ENCODE data around the gene C17orf114.

C17orf114 gene

GRCh38 chr17:4802228-4802627, at the start of gene C17orf114:
TSS of gene C17orf114 (minus strand) at chr17:4802328.
- 77 to 82% methylated on average over 9 of the region's 9 CpGs for WGBS, 2 donors
- ATAC-seq (ENCODE audit: low FRiP score): no peak
- intact Hi-C loops (cut with DNase I): loop anchor here in 1 of 2 donors (5.0 kb wide), 1 partner anchor 35 kb away; no protein-coding TSS in a partner anchor

GRCh38 chr17:4851084-4851483, 49.0 kb upstream of the C17orf114 start:
- Histone ChIP-seq H3K27me3 (ENCODE audit: control insufficient read depth in 1 of 2, insufficient read depth in 2 of 2, low read length in 1 of 2) (no peaks in the 10 kb centered on the region), H3K36me3 (ENCODE audit: control insufficient read depth in 1 of 2, insufficient read depth in 2 of 2, low read length in 1 of 2) (no peaks in the 10 kb centered on the region), H3K4me1 (ENCODE audit: control insufficient read depth in 1 of 2, insufficient read depth in 2 of 2, low read length in 2 of 2) (no peaks in the 10 kb centered on the region), H3K4me3 (ENCODE audit: low read length in 2 of 2) (no peak overlapping the region), H3K27ac (ENCODE audit: low read depth in 1 of 2, low read length in 2 of 2) (no peak overlapping the region), H3K9me3 (ENCODE audit: control insufficient read depth, low read length) (no peaks in the 10 kb centered on the region)
- ATAC-seq (ENCODE audit: low FRiP score) (no peak), DNase-seq (no peak)
- 90 to 94% methylated on average over 3 of the region's 3 CpGs for WGBS, 2 donors
- intact Hi-C loops (cut with DNase I): no loop called here

More at GRCh38 chr17:4802228-4802627, at the start of gene C17orf114:
- Histone ChIP-seq H3K27me3 (ENCODE audit: control insufficient read depth in 1 of 2, insufficient read depth in 2 of 2, low read length in 1 of 2) (no peaks in the 10 kb centered on the region), H3K36me3 (ENCODE audit: control insufficient read depth in 1 of 2, insufficient read depth in 2 of 2, low read length in 1 of 2) (peaks cover 3% of the 10 kb centered on the region in 2 donors), H3K4me3 (ENCODE audit: low read length in 2 of 2) (no peak within 1 kb of the TSS), H3K4me1 (ENCODE audit: control insufficient read depth in 1 of 2, insufficient read depth in 2 of 2, low read length in 2 of 2) (no peaks in the 10 kb centered on the region), H3K27ac (ENCODE audit: low read depth in 1 of 2, low read length in 2 of 2) (no peak within 1 kb of the TSS), H3K9me3 (ENCODE audit: control insufficient read depth, low read length) (no peaks in the 10 kb centered on the region)
- no peak for DNase-seq

- Histone ChIP-seq H3K4me3 (ENCODE audit: low read length in 2 of 2) (no peak overlapping the region), H3K36me3 (ENCODE audit: control insufficient read depth in 1 of 2, insufficient read depth in 2 of 2, low read length in 1 of 2) (no peaks in the 10 kb centered on the region), H3K27me3 (ENCODE audit: control insufficient read depth in 1 of 2, insufficient read depth in 2 of 2, low read length in 1 of 2) (no peaks in the 10 kb centered on the region), H3K4me1 (ENCODE audit: control insufficient read depth in 1 of 2, insufficient read depth in 2 of 2, low read length in 2 of 2) (no peaks in the 10 kb centered on the region), H3K27ac (ENCODE audit: low read depth in 1 of 2, low read length in 2 of 2) (no peak overlapping the region), H3K9me3 (ENCODE audit: control insufficient read depth, low read length) (no peaks in the 10 kb centered on the region)
- DNase-seq (no peak), ATAC-seq (ENCODE audit: low FRiP score) (no peak)
- WGBS, 2 donors: 89 to 92% methylated on average over 2 of the region's 2 CpGs
- intact Hi-C loops (cut with DNase I): no loop called here
These were observed 48.1 kb upstream of the C17orf114 start for GRCh38 chr17:4850246-4850645.

- Histone ChIP-seq H3K27me3 (ENCODE audit: control insufficient read depth in 1 of 2, insufficient read depth in 2 of 2, low read length in 1 of 2) (no peaks in the 10 kb centered on the region), H3K36me3 (ENCODE audit: control insufficient read depth in 1 of 2, insufficient read depth in 2 of 2, low read length in 1 of 2) (no peaks in the 10 kb centered on the region), H3K27ac (ENCODE audit: low read depth in 1 of 2, low read length in 2 of 2) (no peak overlapping the region), H3K4me1 (ENCODE audit: control insufficient read depth in 1 of 2, insufficient read depth in 2 of 2, low read length in 2 of 2) (no peaks in the 10 kb centered on the region), H3K4me3 (ENCODE audit: low read length in 2 of 2) (no peak overlapping the region), H3K9me3 (ENCODE audit: control insufficient read depth, low read length) (no peaks in the 10 kb centered on the region)
- ATAC-seq (ENCODE audit: low FRiP score) (no peak), DNase-seq (no peak)
- WGBS, 2 donors: 88 to 93% methylated on average over 5 of the region's 5 CpGs
- intact Hi-C loops (cut with DNase I): no loop called here
These were observed 46.9 kb upstream of the C17orf114 start for GRCh38 chr17:4849011-4849536.

- DNase-seq (no peak), ATAC-seq (ENCODE audit: low FRiP score) (no peak)
- WGBS, 2 donors: 80 to 88% methylated on average over 13 of the region's 13 CpGs
- no peaks in the 10 kb centered on the region for H3K36me3 ChIP-seq (ENCODE audit: control insufficient read depth in 1 of 2, insufficient read depth in 2 of 2, low read length in 1 of 2)
- H3K27ac ChIP-seq (ENCODE audit: low read depth in 1 of 2, low read length in 2 of 2): no peak overlapping the region
- H3K27me3 ChIP-seq (ENCODE audit: control insufficient read depth in 1 of 2, insufficient read depth in 2 of 2, low read length in 1 of 2): no peaks in the 10 kb centered on the region
- intact Hi-C loops (cut with DNase I): no loop called here
- no peaks in the 10 kb centered on the region for H3K4me1 ChIP-seq (ENCODE audit: control insufficient read depth in 1 of 2, insufficient read depth in 2 of 2, low read length in 2 of 2)
- H3K9me3 ChIP-seq (ENCODE audit: control insufficient read depth, low read length): no peaks in the 10 kb centered on the region
- no peak overlapping the region for H3K4me3 ChIP-seq (ENCODE audit: low read length in 2 of 2)
These were observed 44.7 kb upstream of the C17orf114 start for GRCh38 chr17:4846635-4847390.

- no peaks in the 10 kb centered on the region for H3K9me3 ChIP-seq (ENCODE audit: control insufficient read depth, low read length)
- no peak overlapping the region for H3K4me3 ChIP-seq (ENCODE audit: low read length in 2 of 2)
- no peaks in the 10 kb centered on the region for H3K4me1 ChIP-seq (ENCODE audit: control insufficient read depth in 1 of 2, insufficient read depth in 2 of 2, low read length in 2 of 2)
- peak in 1 of 2 donors; percentile 58 for DNase-seq
- intact Hi-C loops (cut with DNase I): no loop called here
- no peaks in the 10 kb centered on the region for H3K36me3 ChIP-seq (ENCODE audit: control insufficient read depth in 1 of 2, insufficient read depth in 2 of 2, low read length in 1 of 2)
- no peak for ATAC-seq (ENCODE audit: low FRiP score)
- no peaks in the 10 kb centered on the region for H3K27me3 ChIP-seq (ENCODE audit: control insufficient read depth in 1 of 2, insufficient read depth in 2 of 2, low read length in 1 of 2)
- no peak overlapping the region for H3K27ac ChIP-seq (ENCODE audit: low read depth in 1 of 2, low read length in 2 of 2)
- WGBS, 2 donors: 89 to 92% methylated on average over 5 of the region's 5 CpGs
These were observed 43.0 kb upstream of the C17orf114 start for GRCh38 chr17:4845118-4845517.

- no peak for DNase-seq
- WGBS, 2 donors: 80 to 91% methylated on average over 9 of the region's 9 CpGs
- no peak for ATAC-seq (ENCODE audit: low FRiP score)
- H3K4me3 ChIP-seq (ENCODE audit: low read length in 2 of 2): no peak overlapping the region
- intact Hi-C loops (cut with DNase I): no loop called here
- no peaks in the 10 kb centered on the region for H3K36me3 ChIP-seq (ENCODE audit: control insufficient read depth in 1 of 2, insufficient read depth in 2 of 2, low read length in 1 of 2)
- no peaks in the 10 kb centered on the region for H3K9me3 ChIP-seq (ENCODE audit: control insufficient read depth, low read length)
- H3K4me1 ChIP-seq (ENCODE audit: control insufficient read depth in 1 of 2, insufficient read depth in 2 of 2, low read length in 2 of 2): no peaks in the 10 kb centered on the region
- H3K27me3 ChIP-seq (ENCODE audit: control insufficient read depth in 1 of 2, insufficient read depth in 2 of 2, low read length in 1 of 2): no peaks in the 10 kb centered on the region
- no peak overlapping the region for H3K27ac ChIP-seq (ENCODE audit: low read depth in 1 of 2, low read length in 2 of 2)
These were observed 41.3 kb upstream of the C17orf114 start for GRCh38 chr17:4843321-4844000.

- ATAC-seq (ENCODE audit: low FRiP score): no peak
- Histone ChIP-seq H3K27ac (ENCODE audit: low read depth in 1 of 2, low read length in 2 of 2) (no peak overlapping the region), H3K9me3 (ENCODE audit: control insufficient read depth, low read length) (no peaks in the 10 kb centered on the region), H3K36me3 (ENCODE audit: control insufficient read depth in 1 of 2, insufficient read depth in 2 of 2, low read length in 1 of 2) (no peaks in the 10 kb centered on the region), H3K4me3 (ENCODE audit: low read length in 2 of 2) (no peak overlapping the region), H3K4me1 (ENCODE audit: control insufficient read depth in 1 of 2, insufficient read depth in 2 of 2, low read length in 2 of 2) (no peaks in the 10 kb centered on the region), H3K27me3 (ENCODE audit: control insufficient read depth in 1 of 2, insufficient read depth in 2 of 2, low read length in 1 of 2) (no peaks in the 10 kb centered on the region)
- DNase-seq: no peak
- WGBS, 2 donors: 95% methylated on average over 3 of the region's 3 CpGs
- intact Hi-C loops (cut with DNase I): no loop called here
These were observed 40.2 kb upstream of the C17orf114 start for GRCh38 chr17:4842376-4842775.

GRCh38 chr17:4840893-4841242, 38.7 kb upstream of the C17orf114 start:
- DNase-seq: no peak
- WGBS, 2 donors: 88 to 89% methylated on average over 9 to 10 of the region's 10 CpGs
- intact Hi-C loops (cut with DNase I): no loop called here
- Histone ChIP-seq H3K9me3 (ENCODE audit: control insufficient read depth, low read length) (no peaks in the 10 kb centered on the region), H3K27ac (ENCODE audit: low read depth in 1 of 2, low read length in 2 of 2) (no peak overlapping the region), H3K36me3 (ENCODE audit: control insufficient read depth in 1 of 2, insufficient read depth in 2 of 2, low read length in 1 of 2) (no peaks in the 10 kb centered on the region), H3K27me3 (ENCODE audit: control insufficient read depth in 1 of 2, insufficient read depth in 2 of 2, low read length in 1 of 2) (no peaks in the 10 kb centered on the region), H3K4me3 (ENCODE audit: low read length in 2 of 2) (no peak overlapping the region), H3K4me1 (ENCODE audit: control insufficient read depth in 1 of 2, insufficient read depth in 2 of 2, low read length in 2 of 2) (no peaks in the 10 kb centered on the region)
- ATAC-seq (ENCODE audit: low FRiP score): no peak
